GM12874 (cell line): ENCODE data around the gene GPR32.

Experiments
- TF ChIP-seq, protein P1 (sequence below): IDR thresholded peaks from 2 replicates; pipeline ENCODE4 v1.5.1; 2011; ENCODE audit warnings: low read depth, mild to moderate bottlenecking, control low read depth, low read length, moderate library complexity; ENCODE audit not compliant: insufficient read depth

GPR32 gene

DNA sequence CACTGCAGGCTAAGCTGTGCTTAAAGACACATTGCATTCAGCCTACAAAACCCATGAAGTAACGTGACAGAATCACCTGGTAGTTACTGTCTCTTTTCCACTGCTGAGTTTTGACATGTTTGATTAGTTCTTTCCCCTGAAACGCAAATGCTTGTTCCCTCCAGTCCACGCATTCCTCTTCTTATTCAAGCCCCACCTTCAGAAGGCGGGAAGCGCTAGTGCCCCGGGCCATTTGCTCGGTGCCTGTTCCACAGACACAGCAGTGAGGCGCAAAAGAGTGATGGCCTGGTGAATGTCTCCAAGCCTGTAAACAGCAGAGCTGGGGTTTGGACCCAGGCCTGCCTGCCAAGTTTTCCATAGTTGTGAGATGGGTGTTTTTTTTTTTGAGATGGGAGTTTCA, 30.8 kb downstream of the GPR32 start:
- TF ChIP-seq, protein P1, sequence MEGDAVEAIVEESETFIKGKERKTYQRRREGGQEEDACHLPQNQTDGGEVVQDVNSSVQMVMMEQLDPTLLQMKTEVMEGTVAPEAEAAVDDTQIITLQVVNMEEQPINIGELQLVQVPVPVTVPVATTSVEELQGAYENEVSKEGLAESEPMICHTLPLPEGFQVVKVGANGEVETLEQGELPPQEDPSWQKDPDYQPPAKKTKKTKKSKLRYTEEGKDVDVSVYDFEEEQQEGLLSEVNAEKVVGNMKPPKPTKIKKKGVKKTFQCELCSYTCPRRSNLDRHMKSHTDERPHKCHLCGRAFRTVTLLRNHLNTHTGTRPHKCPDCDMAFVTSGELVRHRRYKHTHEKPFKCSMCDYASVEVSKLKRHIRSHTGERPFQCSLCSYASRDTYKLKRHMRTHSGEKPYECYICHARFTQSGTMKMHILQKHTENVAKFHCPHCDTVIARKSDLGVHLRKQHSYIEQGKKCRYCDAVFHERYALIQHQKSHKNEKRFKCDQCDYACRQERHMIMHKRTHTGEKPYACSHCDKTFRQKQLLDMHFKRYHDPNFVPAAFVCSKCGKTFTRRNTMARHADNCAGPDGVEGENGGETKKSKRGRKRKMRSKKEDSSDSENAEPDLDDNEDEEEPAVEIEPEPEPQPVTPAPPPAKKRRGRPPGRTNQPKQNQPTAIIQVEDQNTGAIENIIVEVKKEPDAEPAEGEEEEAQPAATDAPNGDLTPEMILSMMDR = no peak

DNA sequence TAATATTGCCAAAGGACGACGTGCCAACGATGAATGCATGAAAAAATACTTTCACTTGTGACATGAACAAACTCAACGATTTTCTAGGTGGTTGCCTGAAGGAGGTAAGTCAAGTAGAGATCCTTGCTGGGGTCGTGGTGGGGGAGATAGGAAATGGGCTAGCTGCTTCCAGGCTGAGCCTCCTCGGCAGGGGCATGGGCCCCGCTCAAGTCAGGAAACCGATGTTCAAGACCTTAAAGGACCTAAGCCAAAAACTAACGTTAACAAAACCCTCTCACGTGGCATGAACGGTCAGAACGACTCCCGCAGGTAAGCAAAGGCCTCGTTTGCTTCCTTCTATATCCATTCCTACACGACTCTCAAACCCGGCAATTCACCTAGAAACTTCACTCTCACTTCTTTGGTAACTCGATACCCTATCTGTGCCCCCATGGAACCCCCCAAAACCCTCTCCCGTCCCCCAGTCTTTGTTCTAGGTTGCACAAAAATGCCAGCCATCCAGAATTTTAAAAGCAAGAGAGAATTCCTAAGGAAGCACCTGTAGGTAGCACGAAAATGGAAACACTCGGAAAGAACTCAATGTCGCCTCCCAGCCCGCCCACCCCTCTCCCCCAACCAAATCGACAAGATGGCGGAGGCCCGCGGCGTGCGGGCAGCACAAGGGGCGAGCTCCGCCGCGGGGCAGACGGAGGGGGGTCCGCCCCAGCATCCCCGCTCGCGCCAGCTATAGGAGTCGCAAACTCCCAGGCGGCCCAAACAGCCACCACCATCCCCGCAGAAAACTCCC, 33.6 kb downstream of the GPR32 start:
- TF ChIP-seq, protein P1 = no peak

DNA sequence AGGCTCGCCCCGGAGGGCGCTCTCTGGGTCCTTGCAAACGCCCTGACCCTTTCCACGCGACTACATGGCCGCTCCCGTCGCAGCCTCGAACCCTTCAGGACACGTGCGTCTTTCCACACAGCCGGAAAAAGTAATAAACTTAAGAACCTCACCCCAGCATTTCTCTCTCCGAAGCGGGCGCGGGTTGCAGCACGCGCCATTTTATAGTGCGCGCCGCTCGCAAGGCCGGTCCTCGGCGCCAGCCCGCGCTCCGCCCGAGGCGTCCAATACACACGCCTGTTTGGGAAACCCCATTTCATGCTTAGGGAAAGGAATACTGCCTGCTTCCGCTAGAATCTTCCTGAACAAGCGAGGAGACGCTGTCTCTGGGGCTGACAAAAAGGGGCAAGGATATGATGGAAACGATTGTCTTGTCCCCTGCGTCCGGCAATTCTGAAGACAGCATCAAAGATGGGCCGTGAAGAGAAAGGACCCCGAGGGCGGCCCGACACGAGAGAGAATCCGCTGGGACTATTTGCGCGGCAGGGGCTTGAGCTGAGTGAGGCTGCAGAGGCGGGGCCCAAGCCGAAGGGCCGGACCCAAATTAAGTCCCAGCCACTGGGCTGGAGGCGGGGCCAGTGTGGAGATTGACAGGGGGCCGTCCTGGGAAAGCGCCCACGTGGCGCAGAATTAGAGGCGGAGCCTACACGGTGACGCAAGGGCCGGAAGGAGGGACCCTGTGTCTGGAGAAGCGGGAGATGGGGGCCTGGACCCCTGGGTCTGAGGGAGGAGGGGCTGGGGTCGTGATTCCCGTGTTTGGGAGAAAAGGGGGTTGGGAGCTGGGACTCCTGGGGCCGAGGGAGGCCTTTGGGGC, 34.4 kb downstream of the GPR32 start:
- TF ChIP-seq, protein P1 = no peak

DNA sequence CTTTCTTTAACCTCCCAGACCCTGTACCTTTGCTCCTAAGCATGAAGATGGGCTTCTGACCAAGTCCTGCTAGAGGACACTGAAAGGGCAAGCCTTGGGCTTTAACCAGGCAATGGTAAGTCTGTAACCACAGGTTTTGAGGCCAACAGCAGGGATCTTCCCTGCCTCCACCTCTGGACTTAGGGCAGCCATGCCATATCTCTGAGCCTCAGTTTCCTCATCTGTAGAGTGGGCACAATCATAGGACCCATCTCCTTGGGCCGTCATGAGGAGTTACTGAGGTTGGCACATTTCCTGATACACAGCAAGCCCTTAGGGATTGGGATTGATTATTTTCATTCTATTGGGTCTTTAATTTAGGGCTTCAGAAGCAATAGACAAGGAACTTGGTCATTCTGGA, 38.6 kb downstream of the GPR32 start:
- TF ChIP-seq, protein P1 = no peak

DNA sequence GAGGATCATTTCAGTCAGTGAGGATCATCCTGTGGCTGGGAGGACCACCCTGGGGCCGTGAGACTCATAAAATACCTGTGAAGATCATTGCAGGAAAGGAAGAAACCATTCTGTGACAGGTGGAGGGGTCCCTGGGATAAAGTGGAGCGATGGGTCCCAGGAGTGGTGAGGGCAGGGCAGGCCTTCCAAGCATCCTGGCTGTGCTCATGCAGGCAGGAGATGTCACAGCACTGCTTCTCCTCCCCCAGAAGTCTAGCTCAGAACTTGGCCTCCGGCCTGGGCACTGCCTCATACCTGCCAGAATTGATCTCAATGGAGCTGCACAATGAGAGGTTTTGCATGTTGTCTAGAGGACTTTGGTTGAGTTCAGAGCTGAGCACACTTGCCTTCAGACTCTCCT, 42.2 kb downstream of the GPR32 start:
- TF ChIP-seq, protein P1 = no peak

DNA sequence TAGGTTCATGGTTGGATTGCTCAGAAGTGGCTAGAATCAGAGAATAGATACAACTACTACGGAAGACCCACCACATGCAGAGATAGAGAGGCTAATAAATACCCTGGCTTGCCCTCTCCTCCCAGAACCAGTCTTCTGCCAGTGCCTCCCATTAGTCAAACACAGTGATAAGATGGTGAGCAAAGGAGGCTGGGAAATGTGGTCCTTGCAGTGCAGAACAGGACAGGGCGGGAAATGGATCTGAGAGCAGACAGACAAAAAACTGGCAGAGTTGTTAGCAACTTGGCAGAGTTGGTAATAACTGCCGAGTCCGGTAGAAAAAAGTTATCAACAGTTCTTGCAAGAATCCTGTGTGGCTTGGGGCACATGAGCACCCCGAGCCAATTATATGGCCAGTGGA, 44.6 kb downstream of the GPR32 start:
- TF ChIP-seq, protein P1 = no peak

DNA sequence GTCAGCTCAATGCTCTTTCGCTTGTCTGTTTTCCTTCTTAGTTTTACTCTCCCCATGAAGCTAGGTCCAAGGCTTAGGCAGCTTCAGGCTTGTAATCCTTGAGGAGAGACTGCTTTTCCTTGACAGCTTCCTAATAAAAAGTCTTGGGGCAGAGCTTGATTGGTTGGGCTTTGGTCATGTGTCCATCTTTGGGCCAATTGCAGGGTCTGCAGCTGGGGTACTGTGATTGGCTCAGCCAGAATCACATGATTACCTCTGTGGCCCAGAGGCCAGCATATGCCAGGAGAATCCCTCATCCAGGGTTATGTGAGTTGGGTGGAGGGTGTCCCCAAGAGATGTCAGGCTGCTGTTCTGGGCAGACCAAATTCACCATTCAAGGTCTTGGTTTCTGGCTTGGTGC, 45.2 kb downstream of the GPR32 start:
- TF ChIP-seq, protein P1 = no peak
